Caco-2 (cell line): ENCODE results near the gene TRIM15. TPM values are rescaled to one million over a fixed set of nuclear protein-coding genes. Genes with fewer than 3 reads are reported as not detected.
"Not testable (repeated sequence)": the region's sequence is repeated elsewhere in the genome, so short reads cannot be mapped to it uniquely, and the experiment has no call there.

ENCODE experiments used
- BruUV-seq: library from RNA; stranded (reverse); fragments of 400-500 nt; replicated peaks from 2 replicates; lab custom pipeline; 2021; lab: Mats Ljungman, UMichigan
- CTCF ChIA-PET: fragments of 300-600 bp; sonication (Branson Sonifier 250); formaldehyde crosslinking; loops from one replicate; lab custom pipeline; 2022; ENCODE audit warnings: antibody characterized with exemption; lab: Charles Lee
- POLR2A ChIA-PET: fragments of 300-600 bp; sonication (Branson Sonifier 250); formaldehyde crosslinking; loops from one replicate; lab custom pipeline; 2022; ENCODE audit warnings: antibody characterized with exemption; lab: Charles Lee
- DNase-seq, 2 experiments: peaks; one replicate each; pipeline versions ENCODE4 v3.0.0 to v3.0.0-alpha.2; 2020 to 2022
- H3K27me3 ChIP-seq: replicated peaks from 2 replicates; pipeline ENCODE4 v1.6.0; 2011; ENCODE audit warnings: low read length; ENCODE audit not compliant: control insufficient read depth, insufficient read depth
- H3K36me3 ChIP-seq: 2 replicates; pipeline ENCODE4 v1.5.1; 2011; ENCODE audit warnings: low read length; ENCODE audit not compliant: control insufficient read depth, insufficient read depth
- H3K4me1 ChIP-seq: fragments of 250-450 bp; sonication (Bioruptor Pico); 2 replicates; pipeline ENCODE4 v1.5.1; 2020; ENCODE audit warnings: mild to moderate bottlenecking
- H3K4me3 ChIP-seq: 2 replicates; pipeline ENCODE4 v1.5.1; 2011; ENCODE audit warnings: low read depth, mild to moderate bottlenecking, control low read depth, low read length
- H3K9me3 ChIP-seq: fragments of 250-450 bp; sonication (Bioruptor Pico); 2 replicates; pipeline ENCODE4 v1.5.1; 2020; ENCODE audit warnings: mild to moderate bottlenecking, moderate library complexity
- H3K27ac Mint-ChIP-seq: one replicate; pipeline ENCODE4 v1.8.0; 2022; ENCODE audit warnings: mixed read lengths; ENCODE audit not compliant: unreplicated experiment
- H3K27me3 Mint-ChIP-seq: one replicate; pipeline ENCODE4 v1.8.0; 2022; ENCODE audit warnings: mixed read lengths; ENCODE audit not compliant: insufficient read depth, unreplicated experiment
- H3K36me3 Mint-ChIP-seq: one replicate; pipeline ENCODE4 v1.8.0; 2022; ENCODE audit warnings: mild to moderate bottlenecking, mixed read lengths; ENCODE audit not compliant: insufficient read depth, unreplicated experiment
- H3K4me1 Mint-ChIP-seq: one replicate; pipeline ENCODE4 v1.8.0; 2022; ENCODE audit warnings: low read depth, mixed read lengths; ENCODE audit not compliant: unreplicated experiment
- H3K4me3 Mint-ChIP-seq: one replicate; pipeline ENCODE4 v1.8.0; 2022; ENCODE audit warnings: mild to moderate bottlenecking, moderate library complexity, mixed read lengths; ENCODE audit not compliant: unreplicated experiment
- H3K9me3 Mint-ChIP-seq: one replicate; pipeline ENCODE4 v1.8.0; 2022; ENCODE audit warnings: mixed read lengths; ENCODE audit not compliant: unreplicated experiment
- CTCF ChIP-seq, 2 experiments: fragments of 200-600 bp in 1 of 2; IDR thresholded peaks; 1 replicate in 1 of 2; 2 replicates in 1 of 2; pipeline versions ENCODE4 v1.5.1 to v1.8.0; 2011 to 2022; ENCODE audit warnings: antibody characterized with exemption in 1 of 2, control low read depth in 1 of 2, inconsistent platforms in 1 of 2, low read depth in 1 of 2, low read length in 1 of 2, mild to moderate bottlenecking in 1 of 2, moderate library complexity in 1 of 2; ENCODE audit not compliant: insufficient read depth in 1 of 2, severe bottlenecking in 1 of 2, unreplicated experiment in 1 of 2
- intact Hi-C: fragments of 100-400 bp; cut with micrococcal nuclease; formaldehyde crosslinking; loops from one replicate; pipeline ENCODE4 v1.10.0; 2022; ENCODE audit not compliant: unreplicated experiment
- total RNA-seq: library from RNA; stranded (reverse); gene quantifications from 2 replicates; pipeline ENCODE4 v1.2.3, GENCODE V29; 2022

Gene TRIM15
- total RNA-seq, 1 experiment from 2014 or later: 6.9 TPM

GRCh38 chr6:30214657-30214982 lies 51.3 kb downstream of the TRIM15 start:
- Histone ChIP-seq H3K27me3 (no peaks in the 10 kb centered on the region), H3K4me3 (peak overlapping the region; percentile 90), H3K36me3 (no peaks in the 10 kb centered on the region), H3K4me1 (peaks cover 20% of the 10 kb centered on the region), H3K9me3 (no peaks in the 10 kb centered on the region)
- no TSS peak for BruUV-seq
- ChIA-PET CTCF (no interaction called here), POLR2A (interaction anchor here (0.5 kb wide), 1 partner anchor 988 kb away, joined by 3 read pairs; no protein-coding TSS in a partner anchor)
- no peak for DNase-seq
- Mint-ChIP-seq H3K9me3 (no peaks in the 10 kb centered on the region), H3K4me1 (peaks cover 20% of the 10 kb centered on the region), H3K36me3 (peaks cover 30% of the 10 kb centered on the region), H3K27me3 (no peaks in the 10 kb centered on the region), H3K27ac (peak overlapping the region; percentile 97), H3K4me3 (peak overlapping the region; percentile 93)
- intact Hi-C loops: loop anchor here (5.0 kb wide), 2 partner anchors 113 to 503 kb away; partner anchors contain the start of genes MDC1 and TRIM39
- TF ChIP-seq CTCF (IDR thresholded peaks at IDR 0.05; ENCODE audit: insufficient read depth in 1 of 2, low read depth in 1 of 2, low read length in 1 of 2, severe bottlenecking in 1 of 2, unreplicated experiment in 1 of 2): no peak

DNA sequence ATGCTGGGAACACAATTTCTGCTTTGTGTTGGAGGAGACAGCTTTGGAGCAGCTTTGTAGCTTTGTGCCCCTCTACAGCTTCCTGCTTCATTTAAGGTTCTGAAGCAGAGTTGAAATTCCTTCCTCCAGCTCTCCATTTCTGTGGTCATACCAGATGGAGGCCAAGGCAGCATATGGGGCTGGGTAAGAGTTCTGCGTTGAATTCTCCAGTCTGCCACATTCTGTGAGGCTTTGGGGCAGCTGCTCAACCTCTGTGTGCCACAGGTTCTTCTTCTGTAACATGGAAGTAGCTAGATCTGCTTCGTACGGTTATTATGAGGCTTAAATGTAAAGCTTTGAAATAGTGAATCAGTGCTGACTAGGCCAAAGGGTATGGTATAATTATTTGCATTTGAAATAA lies 52.8 kb downstream of the TRIM15 start:
- Mint-ChIP-seq H3K36me3 (peaks cover 27% of the 10 kb centered on the region), H3K27ac (no peak overlapping the region), H3K27me3 (no peaks in the 10 kb centered on the region), H3K9me3 (no peaks in the 10 kb centered on the region), H3K4me3 (peak overlapping the region; percentile 93), H3K4me1 (peaks cover 10% of the 10 kb centered on the region)
- Histone ChIP-seq H3K4me3 (no peak overlapping the region), H3K4me1 (peaks cover 17% of the 10 kb centered on the region), H3K27me3 (no peaks in the 10 kb centered on the region), H3K36me3 (no peaks in the 10 kb centered on the region), H3K9me3 (no peaks in the 10 kb centered on the region)
- POLR2A ChIA-PET: interaction anchor here (0.5 kb wide), 1 partner anchor 155 kb away, joined by 3 read pairs; the partner anchor contains the start of gene POLR1H
- BruUV-seq: no TSS peak
- intact Hi-C loops: loop anchor here (5.0 kb wide), 1 partner anchor 181 kb away; no protein-coding TSS in a partner anchor
- CTCF ChIA-PET: no interaction called here
- no peak for DNase-seq
- TF ChIP-seq CTCF (IDR thresholded peaks at IDR 0.05; ENCODE audit: insufficient read depth in 1 of 2, low read depth in 1 of 2, low read length in 1 of 2, severe bottlenecking in 1 of 2, unreplicated experiment in 1 of 2): no peak

DNA sequence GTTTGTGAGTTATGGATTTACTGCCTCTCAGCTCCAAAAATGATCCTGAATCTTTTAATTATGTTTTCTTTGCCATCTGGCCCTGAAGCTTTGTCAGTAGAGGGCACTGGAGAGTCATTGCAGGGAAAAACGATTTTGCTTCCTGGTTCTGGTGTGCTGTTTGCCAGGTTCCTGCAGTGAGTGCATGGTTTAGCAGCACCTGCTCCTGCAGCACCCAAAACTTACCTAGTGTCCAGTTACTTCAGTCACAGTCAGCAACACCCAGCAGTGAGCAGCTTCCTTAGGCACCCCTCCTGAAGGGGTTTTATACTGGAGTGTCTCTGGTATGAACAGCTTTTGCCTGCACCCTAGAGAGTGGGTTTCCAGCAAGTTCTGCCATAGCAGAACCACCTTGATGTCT lies 55.9 kb downstream of the TRIM15 start:
- H3K27me3 ChIP-seq: no peaks in the 10 kb centered on the region
- Mint-ChIP-seq H3K4me1 (no peaks in the 10 kb centered on the region), H3K9me3 (peaks cover 13% of the 10 kb centered on the region), H3K27ac (no peak overlapping the region), H3K4me3 (no peak overlapping the region), H3K36me3 (peaks cover 4% of the 10 kb centered on the region), H3K27me3 (no peaks in the 10 kb centered on the region)
- intact Hi-C loops: loop anchor here (1.0 to 5.0 kb wide), 2 partner anchors 126 to 178 kb away; partner anchors contain the start of gene RPP21
- DNase-seq: peak in 1 of 2 experiments; percentile 57
- H3K4me1 ChIP-seq: 0 out of 2 replicates have a peak, but pooled peaks cover 3% of the 10 kb centered on the region
- BruUV-seq: no TSS peak
- H3K9me3 ChIP-seq: peaks cover 9% of the 10 kb centered on the region; the same call in 1 of the 2 replicates
- H3K4me3 ChIP-seq: no peak overlapping the region
- ChIA-PET POLR2A (interaction anchor here (1.1 kb wide), 1 partner anchor 107 kb away, joined by 4 read pairs; the partner anchor contains the start of gene TRIM39), CTCF (interaction anchor here (0.7 to 2.1 kb wide), 8 partner anchors 9 to 258 kb away, joined by 3 to 9 read pairs (median 4); no protein-coding TSS in a partner anchor)
- H3K36me3 ChIP-seq: no peaks in the 10 kb centered on the region
- peak; percentile 70 to 88 for TF ChIP-seq CTCF (IDR thresholded peaks at IDR 0.05; ENCODE audit: insufficient read depth in 1 of 2, low read depth in 1 of 2, low read length in 1 of 2, severe bottlenecking in 1 of 2, unreplicated experiment in 1 of 2)

- H3K36me3 ChIP-seq, H3K27ac Mint-ChIP-seq, H3K27me3 ChIP-seq, intact Hi-C loops, H3K4me1 ChIP-seq, H3K27me3 Mint-ChIP-seq, DNase-seq, H3K4me1 Mint-ChIP-seq, H3K4me3 Mint-ChIP-seq, BruUV-seq, H3K36me3 Mint-ChIP-seq, H3K4me3 ChIP-seq, H3K9me3 ChIP-seq: not testable (repeated sequence)
- CTCF ChIA-PET: interaction anchor here (1.1 to 1.3 kb wide), 2 partner anchors 14 to 96 kb away, joined by 3 read pairs; no protein-coding TSS in a partner anchor
- H3K9me3 Mint-ChIP-seq: peaks cover 13% of the 10 kb centered on the region
- POLR2A ChIA-PET: interaction anchor here (0.5 kb wide), 1 partner anchor 636 kb away, joined by 3 read pairs; no protein-coding TSS in a partner anchor
Observed at GRCh38 chr6:30221395-30221794, 58.0 kb downstream of the TRIM15 start.

- BruUV-seq, POLR2A ChIA-PET: not testable (repeated sequence)
Observed at GRCh38 chr6:30221956-30222355, 58.6 kb downstream of the TRIM15 start.

More at GRCh38 chr6:30221956-30222355, 58.6 kb downstream of the TRIM15 start:
- intact Hi-C loops, H3K27ac Mint-ChIP-seq, H3K36me3 Mint-ChIP-seq, H3K9me3 ChIP-seq, H3K36me3 ChIP-seq, H3K4me3 Mint-ChIP-seq, H3K4me1 ChIP-seq, DNase-seq, H3K27me3 ChIP-seq, H3K4me1 Mint-ChIP-seq, H3K27me3 Mint-ChIP-seq, H3K4me3 ChIP-seq: not testable (repeated sequence)
- CTCF ChIA-PET: interaction anchor here (1.1 kb wide), 1 partner anchor 15 kb away, joined by 3 read pairs; no protein-coding TSS in a partner anchor
- peaks cover 13% of the 10 kb centered on the region for H3K9me3 Mint-ChIP-seq
